ENCODE measurements around the gene SEC14L6.

DNA sequence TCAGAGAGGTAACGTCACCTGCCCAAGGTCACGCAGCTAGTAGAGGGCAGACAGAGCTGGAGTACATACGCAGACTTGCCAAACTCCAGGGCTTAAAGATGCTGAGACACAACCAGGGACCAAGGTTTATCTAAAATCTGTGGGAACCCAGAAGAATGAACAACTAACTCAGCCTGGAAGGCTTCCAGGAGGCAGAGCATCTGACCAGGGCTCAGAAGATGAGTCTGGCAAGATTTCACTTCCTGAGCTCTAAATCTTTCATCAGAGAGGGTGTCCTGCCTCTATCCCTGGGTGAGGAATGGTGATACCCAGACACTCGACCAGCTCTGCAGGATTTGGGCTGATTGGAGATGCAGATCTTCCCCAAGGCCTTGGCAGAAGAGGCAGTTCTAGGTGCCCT is 18.8 kb upstream of the SEC14L6 start:
- TF ChIP-seq, protein P1, sequence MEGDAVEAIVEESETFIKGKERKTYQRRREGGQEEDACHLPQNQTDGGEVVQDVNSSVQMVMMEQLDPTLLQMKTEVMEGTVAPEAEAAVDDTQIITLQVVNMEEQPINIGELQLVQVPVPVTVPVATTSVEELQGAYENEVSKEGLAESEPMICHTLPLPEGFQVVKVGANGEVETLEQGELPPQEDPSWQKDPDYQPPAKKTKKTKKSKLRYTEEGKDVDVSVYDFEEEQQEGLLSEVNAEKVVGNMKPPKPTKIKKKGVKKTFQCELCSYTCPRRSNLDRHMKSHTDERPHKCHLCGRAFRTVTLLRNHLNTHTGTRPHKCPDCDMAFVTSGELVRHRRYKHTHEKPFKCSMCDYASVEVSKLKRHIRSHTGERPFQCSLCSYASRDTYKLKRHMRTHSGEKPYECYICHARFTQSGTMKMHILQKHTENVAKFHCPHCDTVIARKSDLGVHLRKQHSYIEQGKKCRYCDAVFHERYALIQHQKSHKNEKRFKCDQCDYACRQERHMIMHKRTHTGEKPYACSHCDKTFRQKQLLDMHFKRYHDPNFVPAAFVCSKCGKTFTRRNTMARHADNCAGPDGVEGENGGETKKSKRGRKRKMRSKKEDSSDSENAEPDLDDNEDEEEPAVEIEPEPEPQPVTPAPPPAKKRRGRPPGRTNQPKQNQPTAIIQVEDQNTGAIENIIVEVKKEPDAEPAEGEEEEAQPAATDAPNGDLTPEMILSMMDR (IDR thresholded peaks at IDR 0.05) = no peak
- no peak for TF ChIP-seq POLR2A (IDR thresholded peaks at IDR 0.05)
